Keratinocyte (primary cell): ENCODE data around the gene MICAL2. TPM values are rescaled to one million over a fixed set of nuclear protein-coding genes. Genes with fewer than 3 reads are reported as not detected.

Source experiments
- DNase-seq: peaks from one replicate; pipeline ENCODE4 v3.0.0-alpha.2; 2011; ENCODE audit warnings: low read depth, missing footprints, low spot score
- FAIRE-seq: peaks from 2 replicates; lab custom pipeline; 2011; peaks lifted over from hg19 to GRCh38; lab: Jason Lieb, UNC
- H2AFZ ChIP-seq: 2 replicates; pipeline ENCODE4 v1.6.0; 2012; ENCODE audit warnings: low read length, control low read depth, inconsistent platforms; ENCODE audit not compliant: control insufficient read depth
- H3K27ac ChIP-seq: 2 replicates; pipeline ENCODE4 v1.5.1; 2011; ENCODE audit warnings: low read length; ENCODE audit not compliant: control insufficient read depth, insufficient read depth
- H3K27me3 ChIP-seq: 3 replicates; pipeline ENCODE4 v1.6.0; 2011; ENCODE audit warnings: low read length; ENCODE audit not compliant: control insufficient read depth, insufficient read depth; ENCODE audit errors: extremely low read depth
- H3K36me3 ChIP-seq, 2 experiments: 2 replicates in 1 of 2; 3 replicates in 1 of 2; pipeline ENCODE4 v1.5.1; 2011; ENCODE audit warnings: low read length in 2 of 2, mild to moderate bottlenecking in 1 of 2; ENCODE audit not compliant: control insufficient read depth in 2 of 2, insufficient read depth in 2 of 2; ENCODE audit errors: extremely low read depth in 1 of 2
- H3K4me1 ChIP-seq: 3 replicates; pipeline ENCODE4 v1.5.1; 2011; ENCODE audit warnings: low read length; ENCODE audit not compliant: control insufficient read depth, insufficient read depth; ENCODE audit errors: extremely low read depth
- H3K4me2 ChIP-seq: 3 replicates; pipeline ENCODE4 v1.6.0; 2011; ENCODE audit warnings: low read depth, low read length; ENCODE audit not compliant: control insufficient read depth, insufficient read depth; ENCODE audit errors: extremely low read depth
- H3K4me3 ChIP-seq, 3 experiments: fragments of 200-600 bp in 1 of 3; sonication (generic) in 1 of 3; 2 replicates in 2 of 3; 3 replicates in 1 of 3; pipeline ENCODE4 v1.5.1; 2011 to 2016; ENCODE audit warnings: low read length in 3 of 3, mild to moderate bottlenecking in 3 of 3, control low read depth in 2 of 3, inconsistent platforms in 1 of 3, low read depth in 1 of 3, mixed read lengths in 1 of 3, mixed run types in 1 of 3, moderate library complexity in 1 of 3; ENCODE audit not compliant: control insufficient read depth in 2 of 3, insufficient read depth in 2 of 3; ENCODE audit errors: extremely low read depth in 1 of 3
- H3K79me2 ChIP-seq: 2 replicates; pipeline ENCODE4 v1.6.0; 2012; ENCODE audit warnings: low read length; ENCODE audit not compliant: control insufficient read depth, insufficient read depth
- H3K9ac ChIP-seq: 3 replicates; pipeline ENCODE4 v1.6.0; 2011; ENCODE audit warnings: low read length; ENCODE audit not compliant: control insufficient read depth, insufficient read depth; ENCODE audit errors: extremely low read depth
- H3K9me1 ChIP-seq: 3 replicates; pipeline ENCODE4 v1.6.0; 2011; ENCODE audit warnings: low read length; ENCODE audit not compliant: control insufficient read depth, insufficient read depth; ENCODE audit errors: extremely low read depth
- H3K9me3 ChIP-seq: 2 replicates; pipeline ENCODE4 v1.5.1; 2012; ENCODE audit warnings: low read depth, low read length; ENCODE audit not compliant: control insufficient read depth
- H4K20me1 ChIP-seq: 3 replicates; pipeline ENCODE4 v1.6.0; 2011; ENCODE audit warnings: low read length; ENCODE audit not compliant: control insufficient read depth, insufficient read depth; ENCODE audit errors: extremely low read depth
- CTCF ChIP-seq, 3 experiments: IDR thresholded peaks in 1 of 3; conservative IDR thresholded peaks in 1 of 3; optimal IDR thresholded peaks in 1 of 3; 2 replicates in 2 of 3; 3 replicates in 1 of 3; pipeline versions ENCODE3 to v1.5.1; 2011; ENCODE audit warnings: low read length in 3 of 3, mild to moderate bottlenecking in 3 of 3, moderate library complexity in 2 of 3, control low read depth in 1 of 3, inconsistent platforms in 1 of 3; ENCODE audit not compliant: insufficient read depth in 2 of 3; ENCODE audit errors: extremely low read depth in 1 of 3
- EZH2 ChIP-seq: IDR thresholded peaks from one replicate; pipeline ENCODE4 v1.6.1; 2012; ENCODE audit warnings: inconsistent platforms, mild to moderate bottlenecking, low read length, moderate library complexity
- dilution Hi-C: fragments of 300-500 bp; cut with MboI; formaldehyde crosslinking; loops from one replicate; pipeline ENCODE4 v1.7.0; 2020; ENCODE audit warnings: low sequenced_read_pairs; ENCODE audit not compliant: extremely low pct_ligation_motif_present
- polyA plus RNA-seq, 5 experiments: library from polyadenylated mRNA; depleted of rRNA in 3 of 5; stranded (reverse) in 3 of 5; stranded (forward) in 1 of 5; unstranded in 1 of 5; fragments of >200 nt; gene quantifications; 1 replicate in 1 of 5; 2 replicates in 3 of 5; 3 replicates in 1 of 5; pipeline versions ENCODE4 v1.2.1 to v1.2.3, GENCODE V29; 2011 to 2012; ENCODE audit warnings: missing spikeins in 2 of 5, low read depth in 1 of 5, low replicate concordance in 1 of 5

MICAL2 gene
- polyA plus RNA-seq, 1 donor (not counting 4 experiments of a cell fraction or from before 2014, with no cell fraction given): 83.9 TPM

- Histone ChIP-seq H3K27me3 (no peaks in the 10 kb centered on the region), H3K9me3 (no peaks in the 10 kb centered on the region), H3K36me3 (peaks cover 9 to 44% of the 10 kb centered on the region in 2 experiments), H3K27ac (peak overlapping the region; percentile 98), H3K79me2 (peaks cover 65% of the 10 kb centered on the region), H3K4me1 (peaks cover 75% of the 10 kb centered on the region), H3K9me1 (no peaks in the 10 kb centered on the region), H2AFZ (no peak overlapping the region), H3K4me2 (peak overlapping the region; percentile 25), H3K4me3 (no peak overlapping the region), H3K9ac (peak overlapping the region; percentile 35), H4K20me1 (no peaks in the 10 kb centered on the region)
- no peak for TF ChIP-seq CTCF (optimal IDR thresholded peaks at IDR 0.05 in 1 of 3, IDR thresholded peaks at IDR 0.05 in 1 of 3, conservative IDR thresholded peaks at IDR 0.05 in 1 of 3; ENCODE audit: extremely low read depth in 1 of 3, insufficient read depth in 2 of 3, low read length in 3 of 3)
- TF ChIP-seq EZH2: no peak
- no peak for DNase-seq
- dilution Hi-C loops: no loop called here
- no peak for FAIRE-seq
Measured at GRCh38 chr11:12174128-12174476, 63.7 kb downstream of the MICAL2 start.

GRCh38 chr11:12174477-12175143 is 64.2 kb downstream of the MICAL2 start:
- no peaks in the 10 kb centered on the region for H3K9me1 ChIP-seq
- peaks cover 9 to 43% of the 10 kb centered on the region in 2 experiments for H3K36me3 ChIP-seq
- peaks cover 65% of the 10 kb centered on the region for H3K79me2 ChIP-seq
- H3K27ac ChIP-seq: peak overlapping the region; percentile 98
- dilution Hi-C loops: no loop called here
- FAIRE-seq (no peak), DNase-seq (no peak)
- TF ChIP-seq CTCF (optimal IDR thresholded peaks at IDR 0.05 in 1 of 3, IDR thresholded peaks at IDR 0.05 in 1 of 3, conservative IDR thresholded peaks at IDR 0.05 in 1 of 3; ENCODE audit: extremely low read depth in 1 of 3, insufficient read depth in 2 of 3, low read length in 3 of 3) (no peak), EZH2 (no peak)
- H3K9ac ChIP-seq: peak overlapping the region; percentile 77
- H3K27me3 ChIP-seq: no peaks in the 10 kb centered on the region
- no peaks in the 10 kb centered on the region for H4K20me1 ChIP-seq
- no peak overlapping the region for H3K4me3 ChIP-seq
- H3K9me3 ChIP-seq: no peaks in the 10 kb centered on the region
- H3K4me2 ChIP-seq: peak overlapping the region; percentile 55
- no peak overlapping the region for H2AFZ ChIP-seq
- H3K4me1 ChIP-seq: peaks cover 80% of the 10 kb centered on the region
